ENCODE data around the gene CACNG7. TPM values are rescaled to one million over a fixed set of nuclear protein-coding genes. Genes with fewer than 3 reads are reported as not detected.
A peak's percentile ranks its signal among the peaks of the same experiment; 100 is the strongest.

Gene CACNG7
- total and polyA plus RNA-seq, 4 donors, result not detected

DNA sequence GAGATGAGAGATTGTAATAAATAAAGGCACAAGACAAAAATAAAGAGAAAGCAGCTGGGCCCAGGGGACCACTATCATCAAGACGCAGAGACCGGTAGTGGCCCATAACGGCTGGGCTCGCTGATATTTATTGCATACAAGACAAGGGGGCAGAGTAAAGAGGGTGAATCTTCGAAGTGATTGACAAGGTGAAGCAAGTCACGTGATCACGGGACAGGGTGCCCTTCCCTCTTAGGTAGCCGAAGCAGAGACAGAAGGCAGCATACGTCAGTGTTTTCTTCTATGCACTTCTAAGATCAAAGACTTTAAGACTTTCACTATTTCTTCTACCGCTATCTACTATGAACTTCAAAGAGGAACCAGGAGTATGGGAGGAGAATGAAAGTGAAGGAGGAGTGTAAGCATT is 31.7 kb upstream of the CACNG7 start (continued):
- TF ChIP-seq, protein P1, sequence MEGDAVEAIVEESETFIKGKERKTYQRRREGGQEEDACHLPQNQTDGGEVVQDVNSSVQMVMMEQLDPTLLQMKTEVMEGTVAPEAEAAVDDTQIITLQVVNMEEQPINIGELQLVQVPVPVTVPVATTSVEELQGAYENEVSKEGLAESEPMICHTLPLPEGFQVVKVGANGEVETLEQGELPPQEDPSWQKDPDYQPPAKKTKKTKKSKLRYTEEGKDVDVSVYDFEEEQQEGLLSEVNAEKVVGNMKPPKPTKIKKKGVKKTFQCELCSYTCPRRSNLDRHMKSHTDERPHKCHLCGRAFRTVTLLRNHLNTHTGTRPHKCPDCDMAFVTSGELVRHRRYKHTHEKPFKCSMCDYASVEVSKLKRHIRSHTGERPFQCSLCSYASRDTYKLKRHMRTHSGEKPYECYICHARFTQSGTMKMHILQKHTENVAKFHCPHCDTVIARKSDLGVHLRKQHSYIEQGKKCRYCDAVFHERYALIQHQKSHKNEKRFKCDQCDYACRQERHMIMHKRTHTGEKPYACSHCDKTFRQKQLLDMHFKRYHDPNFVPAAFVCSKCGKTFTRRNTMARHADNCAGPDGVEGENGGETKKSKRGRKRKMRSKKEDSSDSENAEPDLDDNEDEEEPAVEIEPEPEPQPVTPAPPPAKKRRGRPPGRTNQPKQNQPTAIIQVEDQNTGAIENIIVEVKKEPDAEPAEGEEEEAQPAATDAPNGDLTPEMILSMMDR (IDR thresholded peaks at IDR 0.05; ENCODE audit: low read depth, low read length, missing input control), result no peak
- no peak for TF ChIP-seq FOXA2 (IDR thresholded peaks at IDR 0.05)
- no peak for TF ChIP-seq TAF1 (conservative IDR thresholded peaks at IDR 0.05)
- no peak for TF ChIP-seq YY1 (IDR thresholded peaks at IDR 0.05)

DNA sequence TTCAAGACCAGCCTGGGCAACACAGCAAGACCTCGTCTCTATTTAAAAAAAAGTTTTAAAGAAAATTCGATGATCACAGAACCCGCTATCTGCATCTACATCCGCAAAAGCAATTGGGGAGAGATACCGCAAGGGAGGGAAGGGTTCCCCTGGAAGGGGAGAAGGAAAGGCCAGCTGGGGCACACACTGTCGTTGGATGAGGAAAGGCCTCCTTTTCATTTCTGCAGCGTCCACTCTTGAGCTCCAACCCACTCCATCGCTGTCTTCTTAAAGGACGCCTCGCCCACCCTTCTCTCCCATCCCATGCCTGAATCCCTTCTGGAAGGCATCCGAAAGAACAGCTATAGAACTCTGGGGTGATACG is 30.3 kb upstream of the CACNG7 start:
- 46% methylated on average over 12 of the region's 12 CpGs for WGBS
- H3K4me3 ChIP-seq (ENCODE audit: low read depth in 1 of 3, low read length in 3 of 3), result peak overlapping the region; percentile 20 to 72 (median 46)
- H3K9me3 ChIP-seq (ENCODE audit: control insufficient read depth in 4 of 4, low read length in 3 of 4), result no peaks in the 10 kb centered on the region
- peaks cover 2 to 10% (median 8%) of the 10 kb centered on the region in 4 donors for H3K36me3 ChIP-seq (ENCODE audit: control insufficient read depth in 4 of 4, insufficient read depth in 3 of 4, low read depth in 1 of 4, low read length in 3 of 4)
- DNase-seq (ENCODE audit: low spot score), result no peak
- H3K4me1 ChIP-seq (ENCODE audit: control insufficient read depth in 4 of 4, insufficient read depth in 4 of 4, low read length in 3 of 4), result peaks cover 0 to 16% (median 6%) of the 10 kb centered on the region in 4 donors
- peaks cover 0 to 11% (median 6%) of the 10 kb centered on the region in 4 donors for H3K27me3 ChIP-seq (ENCODE audit: control insufficient read depth in 4 of 4, insufficient read depth in 4 of 4, low read length in 3 of 4)
- TF ChIP-seq FOXA1 (IDR thresholded peaks at IDR 0.05), result no peak
- TF ChIP-seq, protein P2, sequence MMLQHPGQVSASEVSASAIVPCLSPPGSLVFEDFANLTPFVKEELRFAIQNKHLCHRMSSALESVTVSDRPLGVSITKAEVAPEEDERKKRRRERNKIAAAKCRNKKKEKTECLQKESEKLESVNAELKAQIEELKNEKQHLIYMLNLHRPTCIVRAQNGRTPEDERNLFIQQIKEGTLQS (IDR thresholded peaks at IDR 0.05), result no peak
- TF ChIP-seq, protein P3, sequence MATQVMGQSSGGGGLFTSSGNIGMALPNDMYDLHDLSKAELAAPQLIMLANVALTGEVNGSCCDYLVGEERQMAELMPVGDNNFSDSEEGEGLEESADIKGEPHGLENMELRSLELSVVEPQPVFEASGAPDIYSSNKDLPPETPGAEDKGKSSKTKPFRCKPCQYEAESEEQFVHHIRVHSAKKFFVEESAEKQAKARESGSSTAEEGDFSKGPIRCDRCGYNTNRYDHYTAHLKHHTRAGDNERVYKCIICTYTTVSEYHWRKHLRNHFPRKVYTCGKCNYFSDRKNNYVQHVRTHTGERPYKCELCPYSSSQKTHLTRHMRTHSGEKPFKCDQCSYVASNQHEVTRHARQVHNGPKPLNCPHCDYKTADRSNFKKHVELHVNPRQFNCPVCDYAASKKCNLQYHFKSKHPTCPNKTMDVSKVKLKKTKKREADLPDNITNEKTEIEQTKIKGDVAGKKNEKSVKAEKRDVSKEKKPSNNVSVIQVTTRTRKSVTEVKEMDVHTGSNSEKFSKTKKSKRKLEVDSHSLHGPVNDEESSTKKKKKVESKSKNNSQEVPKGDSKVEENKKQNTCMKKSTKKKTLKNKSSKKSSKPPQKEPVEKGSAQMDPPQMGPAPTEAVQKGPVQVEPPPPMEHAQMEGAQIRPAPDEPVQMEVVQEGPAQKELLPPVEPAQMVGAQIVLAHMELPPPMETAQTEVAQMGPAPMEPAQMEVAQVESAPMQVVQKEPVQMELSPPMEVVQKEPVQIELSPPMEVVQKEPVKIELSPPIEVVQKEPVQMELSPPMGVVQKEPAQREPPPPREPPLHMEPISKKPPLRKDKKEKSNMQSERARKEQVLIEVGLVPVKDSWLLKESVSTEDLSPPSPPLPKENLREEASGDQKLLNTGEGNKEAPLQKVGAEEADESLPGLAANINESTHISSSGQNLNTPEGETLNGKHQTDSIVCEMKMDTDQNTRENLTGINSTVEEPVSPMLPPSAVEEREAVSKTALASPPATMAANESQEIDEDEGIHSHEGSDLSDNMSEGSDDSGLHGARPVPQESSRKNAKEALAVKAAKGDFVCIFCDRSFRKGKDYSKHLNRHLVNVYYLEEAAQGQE (IDR thresholded peaks at IDR 0.05), result no peak
- TF ChIP-seq, protein P4, sequence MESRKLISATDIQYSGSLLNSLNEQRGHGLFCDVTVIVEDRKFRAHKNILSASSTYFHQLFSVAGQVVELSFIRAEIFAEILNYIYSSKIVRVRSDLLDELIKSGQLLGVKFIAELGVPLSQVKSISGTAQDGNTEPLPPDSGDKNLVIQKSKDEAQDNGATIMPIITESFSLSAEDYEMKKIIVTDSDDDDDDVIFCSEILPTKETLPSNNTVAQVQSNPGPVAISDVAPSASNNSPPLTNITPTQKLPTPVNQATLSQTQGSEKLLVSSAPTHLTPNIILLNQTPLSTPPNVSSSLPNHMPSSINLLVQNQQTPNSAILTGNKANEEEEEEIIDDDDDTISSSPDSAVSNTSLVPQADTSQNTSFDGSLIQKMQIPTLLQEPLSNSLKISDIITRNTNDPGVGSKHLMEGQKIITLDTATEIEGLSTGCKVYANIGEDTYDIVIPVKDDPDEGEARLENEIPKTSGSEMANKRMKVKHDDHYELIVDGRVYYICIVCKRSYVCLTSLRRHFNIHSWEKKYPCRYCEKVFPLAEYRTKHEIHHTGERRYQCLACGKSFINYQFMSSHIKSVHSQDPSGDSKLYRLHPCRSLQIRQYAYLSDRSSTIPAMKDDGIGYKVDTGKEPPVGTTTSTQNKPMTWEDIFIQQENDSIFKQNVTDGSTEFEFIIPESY (IDR thresholded peaks at IDR 0.05), result no peak
- TF ChIP-seq GABPA (IDR thresholded peaks at IDR 0.05 in 1 of 2, conservative IDR thresholded peaks at IDR 0.05 in 1 of 2), result no peak
- TF ChIP-seq EGR1 (IDR thresholded peaks at IDR 0.05; ENCODE audit: low read depth in 2 of 2), result no peak
- no peak for TF ChIP-seq FOXA2 (IDR thresholded peaks at IDR 0.05)
- TF ChIP-seq, protein P1 (IDR thresholded peaks at IDR 0.05; ENCODE audit: low read depth, low read length, missing input control), result no peak
- TF ChIP-seq RXRA (IDR thresholded peaks at IDR 0.05), result no peak
- TF ChIP-seq, protein P5, sequence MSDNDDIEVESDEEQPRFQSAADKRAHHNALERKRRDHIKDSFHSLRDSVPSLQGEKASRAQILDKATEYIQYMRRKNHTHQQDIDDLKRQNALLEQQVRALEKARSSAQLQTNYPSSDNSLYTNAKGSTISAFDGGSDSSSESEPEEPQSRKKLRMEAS (IDR thresholded peaks at IDR 0.05), result no peak
- TF ChIP-seq RAD21 (IDR thresholded peaks at IDR 0.05), result no peak
- no peak for TF ChIP-seq NR2F2 (IDR thresholded peaks at IDR 0.05)
- no peak overlapping the region for H3K9ac ChIP-seq (ENCODE audit: low read depth in 1 of 2, low read length in 2 of 2)
- H3K27ac ChIP-seq (ENCODE audit: low read depth in 1 of 2, low read length in 2 of 2), result no peak overlapping the region
